Smooth muscle cell (in vitro differentiated cells): ENCODE results near the gene MBD5. TPM values are rescaled to one million over a fixed set of nuclear protein-coding genes. Genes with fewer than 3 reads are reported as not detected.

ENCODE experiments used
- DNase-seq: peaks from one replicate; lab custom pipeline; 2025; ENCODE audit not compliant: unreplicated experiment; lab: John Stamatoyannopoulos, UW
- H2AFZ ChIP-seq: fragments of 200-600 bp; sonication (generic); 2 replicates; pipeline ENCODE4 v1.6.0; 2016; ENCODE audit warnings: antibody characterized with exemption, low read depth, mild to moderate bottlenecking
- H3F3A ChIP-seq: fragments of 200-600 bp; sonication (generic); 2 replicates; pipeline ENCODE4 v1.6.0; 2017; ENCODE audit warnings: antibody characterized with exemption, low read depth
- H3K27ac ChIP-seq: fragments of 200-600 bp; sonication (generic); 2 replicates; pipeline ENCODE4 v1.5.1; 2016; ENCODE audit warnings: low read depth, mild to moderate bottlenecking
- H3K27me3 ChIP-seq: fragments of 200-600 bp; sonication (generic); 2 replicates; pipeline ENCODE4 v1.6.1; 2016; ENCODE audit warnings: low read depth, mild to moderate bottlenecking
- H3K36me3 ChIP-seq: fragments of 200-600 bp; sonication (generic); 2 replicates; pipeline ENCODE4 v1.5.1; 2016; ENCODE audit warnings: low read depth
- H3K4me1 ChIP-seq: fragments of 200-600 bp; sonication (generic); 2 replicates; pipeline ENCODE4 v1.5.1; 2016; ENCODE audit warnings: low read depth
- H3K4me2 ChIP-seq: fragments of 200-600 bp; sonication (generic); 2 replicates; pipeline ENCODE4 v1.6.0; 2016; ENCODE audit warnings: mild to moderate bottlenecking
- H3K4me3 ChIP-seq: fragments of 200-600 bp; sonication (generic); 2 replicates; pipeline ENCODE4 v1.5.1; 2016; ENCODE audit warnings: mild to moderate bottlenecking
- H3K79me2 ChIP-seq: fragments of 200-600 bp; sonication (generic); 2 replicates; pipeline ENCODE4 v1.6.0; 2016; ENCODE audit warnings: low read depth, mild to moderate bottlenecking
- H3K9ac ChIP-seq: fragments of 200-600 bp; sonication (generic); 2 replicates; pipeline ENCODE4 v1.6.0; 2016; ENCODE audit warnings: low read depth
- H3K9me3 ChIP-seq: fragments of 200-600 bp; sonication (generic); replicated peaks from 2 replicates; pipeline ENCODE4 v1.5.1; 2016; ENCODE audit warnings: low read depth
- H4K20me1 ChIP-seq: fragments of 200-600 bp; sonication (generic); 2 replicates; pipeline ENCODE4 v1.6.0; 2016; ENCODE audit warnings: low read depth
- CTCF ChIP-seq: fragments of 200-600 bp; sonication (generic); IDR thresholded peaks from 2 replicates; pipeline ENCODE4 v1.5.1; 2017; ENCODE audit warnings: borderline replicate concordance, mild to moderate bottlenecking, antibody characterized with exemption; ENCODE audit not compliant: insufficient read depth, poor library complexity, severe bottlenecking
- WGBS: methylation state at CpG from one replicate; pipeline ENCODE4 v1.1.7; 2016; ENCODE audit warnings: low lambda C conversion rate; 5-methylcytosine and 5-hydroxymethylcytosine counted together
- polyA plus RNA-seq: library from polyadenylated mRNA; unstranded; fragments of >200 nt; fragmentation: Nextera tagmentation; extraction: Ambion mirVana; gene quantifications from 2 replicates; pipeline ENCODE4 v1.2.1, GENCODE V29; 2016
- total RNA-seq: library from RNA; depleted of rRNA; stranded (reverse); fragments of >200 nt; gene quantifications from 2 replicates; pipeline ENCODE4 v1.2.3, GENCODE V29; 2014

MBD5 gene
- total and polyA plus RNA-seq, 2 experiments from 2014 or later, result 25.7 to 31.2 TPM

- Histone ChIP-seq H3F3A (no peaks in the 10 kb centered on the region), H3K27ac (no peak overlapping the region), H3K79me2 (no peaks in the 10 kb centered on the region), H3K4me1 (no peaks in the 10 kb centered on the region), H3K4me2 (no peak overlapping the region), H3K9ac (no peak overlapping the region), H3K36me3 (no peaks in the 10 kb centered on the region), H4K20me1 (peaks cover 7% of the 10 kb centered on the region), H3K4me3 (no peak overlapping the region), H2AFZ (no peak overlapping the region), H3K27me3 (no peaks in the 10 kb centered on the region), H3K9me3 (no peaks in the 10 kb centered on the region)
- TF ChIP-seq CTCF, result no peak
- 81% methylated on average over 1 of the region's 1 CpG for WGBS
- DNase-seq, result no peak
Observed at GRCh38 chr2:148177559-148177958, 156.7 kb downstream of the MBD5 start.

GRCh38 chr2:148179724-148180123 lies 158.8 kb downstream of the MBD5 start:
- DNase-seq, result no peak
- no peaks in the 10 kb centered on the region for H3F3A ChIP-seq
- no peak overlapping the region for H3K4me3 ChIP-seq
- WGBS, result 91% methylated on average over 1 of the region's 1 CpG
- H3K4me1 ChIP-seq, result no peaks in the 10 kb centered on the region
- H3K36me3 ChIP-seq, result no peaks in the 10 kb centered on the region
- peaks cover 7% of the 10 kb centered on the region for H4K20me1 ChIP-seq
- TF ChIP-seq CTCF, result no peak
- H3K9me3 ChIP-seq, result no peaks in the 10 kb centered on the region
- no peak overlapping the region for H3K9ac ChIP-seq
- no peaks in the 10 kb centered on the region for H3K27me3 ChIP-seq
- no peak overlapping the region for H3K27ac ChIP-seq
- no peak overlapping the region for H3K4me2 ChIP-seq
- H2AFZ ChIP-seq, result no peak overlapping the region
- H3K79me2 ChIP-seq, result no peaks in the 10 kb centered on the region

- Histone ChIP-seq H3F3A (no peaks in the 10 kb centered on the region), H3K4me2 (no peak overlapping the region), H3K9ac (no peak overlapping the region), H3K36me3 (no peaks in the 10 kb centered on the region), H3K27ac (no peak overlapping the region), H3K79me2 (no peaks in the 10 kb centered on the region), H3K4me1 (no peaks in the 10 kb centered on the region), H3K27me3 (no peaks in the 10 kb centered on the region), H3K9me3 (no peaks in the 10 kb centered on the region), H4K20me1 (no peaks in the 10 kb centered on the region), H2AFZ (no peak overlapping the region), H3K4me3 (no peak overlapping the region)
- no peak for TF ChIP-seq CTCF
- WGBS, result 100% methylated on average over 1 of the region's 1 CpG
- DNase-seq, result no peak
Observed at GRCh38 chr2:148184976-148185375, 164.1 kb downstream of the MBD5 start.

GRCh38 chr2:148194882-148195281 lies 174.0 kb downstream of the MBD5 start:
- DNase-seq, result no peak
- no peaks in the 10 kb centered on the region for H3F3A ChIP-seq
- H3K9ac ChIP-seq, result no peak overlapping the region
- no peak overlapping the region for H3K4me2 ChIP-seq
- no peaks in the 10 kb centered on the region for H3K79me2 ChIP-seq
- H3K36me3 ChIP-seq, result no peaks in the 10 kb centered on the region
- H3K4me3 ChIP-seq, result no peak overlapping the region
- no peak overlapping the region for H3K27ac ChIP-seq
- H2AFZ ChIP-seq, result no peak overlapping the region
- H4K20me1 ChIP-seq, result no peaks in the 10 kb centered on the region
- no peak for TF ChIP-seq CTCF
- no peaks in the 10 kb centered on the region for H3K27me3 ChIP-seq
- no peaks in the 10 kb centered on the region for H3K9me3 ChIP-seq
- no peaks in the 10 kb centered on the region for H3K4me1 ChIP-seq
